HepG2 (cell line): ENCODE results near the gene TBCD. TPM values are rescaled to one million over a fixed set of nuclear protein-coding genes. Genes with fewer than 3 reads are reported as not detected.

Source experiments
- CBX1 ChIP-seq: IDR thresholded peaks from one replicate; pipeline ENCODE4 v1.6.1; 2016; ENCODE audit warnings: antibody characterized with exemption, low read depth
- CCAR2 ChIP-seq: fragments of 200-400 bp; formaldehyde crosslinking; optimal IDR thresholded peaks from 2 replicates; pipeline ENCODE3; 2018; ENCODE audit warnings: low read depth, mild to moderate bottlenecking, low read length, moderate library complexity
- CHCHD3 ChIP-seq: sonication (generic); formaldehyde crosslinking; IDR thresholded peaks from 2 replicates; pipeline ENCODE4 v1.8.0; 2022; ENCODE audit warnings: mild to moderate bottlenecking, missing genetic modification reagents, moderate library complexity
- DMAP1 ChIP-seq: IDR thresholded peaks from 2 replicates; pipeline ENCODE4 v1.6.1; 2016
- ERF ChIP-seq: IDR thresholded peaks from 2 replicates; pipeline ENCODE4 v1.6.1; 2018; ENCODE audit warnings: missing biosample characterization, missing genetic modification reagents
- HIVEP1 ChIP-seq: sonication (generic); formaldehyde crosslinking; IDR thresholded peaks from 2 replicates; pipeline ENCODE4 v1.4.0; 2020; ENCODE audit warnings: mild to moderate bottlenecking, missing genetic modification reagents
- MTF2 ChIP-seq: sonication (generic); formaldehyde crosslinking; IDR thresholded peaks from 2 replicates; pipeline ENCODE4 v1.5.0; 2020; ENCODE audit warnings: missing genetic modification reagents, borderline replicate concordance
- NFATC3 ChIP-seq: sonication (generic); formaldehyde crosslinking; IDR thresholded peaks from 2 replicates; pipeline ENCODE4 v1.5.1; 2020; ENCODE audit warnings: mild to moderate bottlenecking, missing genetic modification reagents
- NFE2L1 ChIP-seq: sonication (generic); formaldehyde crosslinking; IDR thresholded peaks from 2 replicates; pipeline ENCODE4 v1.4.0; 2020; ENCODE audit warnings: missing genetic modification reagents, mild to moderate bottlenecking, borderline replicate concordance
- NR1H2 ChIP-seq: sonication (generic); formaldehyde crosslinking; IDR thresholded peaks from 2 replicates; pipeline ENCODE4 v1.8.1; 2022; ENCODE audit warnings: low read depth, missing genetic modification reagents, borderline replicate concordance
- POLR2AphosphoS5 ChIP-seq: IDR thresholded peaks from 2 replicates; pipeline ENCODE4 v1.6.1; 2012; ENCODE audit warnings: low read depth, low read length
- SIN3A ChIP-seq: IDR thresholded peaks from 2 replicates; pipeline ENCODE4 v1.6.1; 2011; ENCODE audit warnings: low read depth, mild to moderate bottlenecking, control low read depth, low read length, borderline replicate concordance
- SMARCC2 ChIP-seq: fragments of 450-650 bp; IDR thresholded peaks from 2 replicates; pipeline ENCODE4 v1.6.1; 2017; ENCODE audit warnings: antibody characterized with exemption, mild to moderate bottlenecking
- SNAPC2 ChIP-seq: sonication (generic); formaldehyde crosslinking; IDR thresholded peaks from 2 replicates; pipeline ENCODE4 v1.8.1; 2022; ENCODE audit warnings: mild to moderate bottlenecking, missing genetic modification reagents
- STAG1 ChIP-seq: sonication (generic); formaldehyde crosslinking; IDR thresholded peaks from 2 replicates; pipeline ENCODE4 v1.4.0; 2020; ENCODE audit warnings: missing genetic modification reagents
- TOE1 ChIP-seq: sonication (generic); formaldehyde crosslinking; IDR thresholded peaks from 2 replicates; pipeline ENCODE4 v1.4.0; 2020; ENCODE audit warnings: mild to moderate bottlenecking, missing genetic modification reagents
- ZNF337 ChIP-seq: sonication (generic); formaldehyde crosslinking; IDR thresholded peaks from 2 replicates; pipeline ENCODE4 v1.5.1; 2020; ENCODE audit warnings: missing genetic modification reagents, low read depth, mild to moderate bottlenecking, borderline replicate concordance
- ZNF432 ChIP-seq: sonication (generic); formaldehyde crosslinking; IDR thresholded peaks from 2 replicates; pipeline ENCODE4 v1.5.0; 2020; ENCODE audit warnings: missing genetic modification reagents, mild to moderate bottlenecking, borderline replicate concordance
- ZNF598 ChIP-seq: sonication (generic); formaldehyde crosslinking; IDR thresholded peaks from 2 replicates; pipeline ENCODE4 v1.5.1; 2020; ENCODE audit warnings: mild to moderate bottlenecking, missing genetic modification reagents, borderline replicate concordance
- ZNF672 ChIP-seq: sonication (generic); formaldehyde crosslinking; IDR thresholded peaks from 2 replicates; pipeline ENCODE4 v1.8.1; 2022; ENCODE audit warnings: missing genetic modification reagents
- ZNF746 ChIP-seq: sonication (generic); formaldehyde crosslinking; IDR thresholded peaks from 2 replicates; pipeline ENCODE4 v1.8.0; 2022; ENCODE audit warnings: mild to moderate bottlenecking, missing genetic modification reagents
- ZNF883 ChIP-seq: sonication (generic); formaldehyde crosslinking; IDR thresholded peaks from 2 replicates; pipeline ENCODE4 v1.5.1; 2020; ENCODE audit warnings: mild to moderate bottlenecking, missing genetic modification reagents; ENCODE audit errors: not compliant biosample characterization
- polyA plus RNA-seq, 8 experiments: library from polyadenylated mRNA; depleted of rRNA in 3 of 8; stranded (reverse) in 7 of 8; unstranded in 1 of 8; fragments of >200 nt; fragmentation: Illumina TruSeq in 4 of 8; extraction: Trizol in 4 of 8; gene quantifications; 2 replicates each; pipeline versions ENCODE4 v1.2.1 to v1.2.3, GENCODE V29; 2011 to 2016; ENCODE audit warnings: low read depth in 4 of 8, missing spikeins in 1 of 8, mixed read lengths in 1 of 8; ENCODE audit not compliant: insufficient read depth in 1 of 8
- total RNA-seq, 5 experiments: library from RNA; depleted of rRNA; stranded (reverse); fragments of >200 nt; fragmentation: Illumina TruSeq; extraction: Trizol; gene quantifications; 2 replicates each; pipeline ENCODE4 v1.2.3, GENCODE V29; 2016; ENCODE audit warnings: low read depth in 1 of 5
- TF ChIP-seq, protein P1 (sequence below): sonication (generic); formaldehyde crosslinking; IDR thresholded peaks from 2 replicates; pipeline ENCODE4; 2020; ENCODE audit warnings: missing genetic modification reagents, mild to moderate bottlenecking, borderline replicate concordance
- TF ChIP-seq, protein P2 (sequence below): sonication (generic); formaldehyde crosslinking; IDR thresholded peaks from 2 replicates; pipeline ENCODE4 v1.5.0; 2020; ENCODE audit warnings: missing genetic modification reagents
- TF ChIP-seq, protein P3 (sequence below): sonication (generic); formaldehyde crosslinking; IDR thresholded peaks from 2 replicates; pipeline ENCODE4 v1.4.0; 2020; ENCODE audit warnings: missing genetic modification reagents

The TBCD gene
- total and polyA plus RNA-seq, 2 of the 13 experiments (the other 11 are each of a cell fraction or from before 2014, with no cell fraction given): 33.9 to 54.8 TPM

DNA sequence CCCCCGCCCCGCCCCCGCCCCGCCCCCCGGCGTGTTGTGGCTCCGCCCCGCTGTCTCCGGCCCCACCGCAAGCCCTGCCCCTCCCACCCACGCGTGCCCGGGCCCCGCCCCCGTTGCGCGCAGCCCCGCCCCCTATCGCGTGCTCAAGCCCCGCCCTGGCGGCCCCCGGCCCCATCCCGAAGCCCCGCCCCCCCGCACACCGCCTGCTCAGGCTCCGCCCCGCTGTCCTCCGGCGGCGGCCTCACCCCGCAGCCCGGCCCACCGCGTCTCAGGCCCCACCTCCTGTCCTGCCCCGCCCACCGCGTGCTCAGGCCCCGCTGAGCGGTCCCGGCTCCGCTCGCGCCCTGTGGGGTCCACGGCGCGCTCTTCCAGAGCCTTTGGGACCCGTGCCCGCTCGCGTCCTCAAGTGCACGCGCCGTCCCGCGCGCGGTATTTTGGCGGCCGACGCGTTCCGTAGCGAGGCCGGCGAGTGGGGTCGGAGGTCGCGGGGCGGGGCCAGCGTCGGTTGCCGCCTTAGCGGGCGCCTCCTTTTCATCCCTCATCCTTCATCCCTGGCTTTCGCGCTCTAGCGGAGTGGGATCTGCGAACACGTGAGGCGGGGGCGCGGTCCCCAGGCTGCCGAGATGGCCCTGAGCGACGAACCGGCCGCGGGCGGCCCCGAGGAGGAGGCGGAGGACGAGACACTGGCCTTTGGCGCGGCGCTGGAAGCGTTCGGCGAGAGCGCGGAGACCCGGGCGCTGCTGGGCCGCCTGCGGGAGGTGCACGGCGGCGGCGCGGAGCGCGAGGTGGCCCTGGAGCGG lies at the start of gene TBCD (continued):
- TF ChIP-seq POLR2AphosphoS5 (0 out of 2 replicates have a peak, but pooled peaks have one; percentile 48), STAG1 (peak; percentile 14; the same call in 1 of the 2 replicates), ZNF883 (CRISPR knock-in tag) (peak; percentile 99), DMAP1 (peak; percentile 78), HIVEP1 (CRISPR knock-in tag) (peak; percentile 52; the same call in 1 of the 2 replicates), ZNF598 (peak; percentile 92; the same call in 1 of the 2 replicates), TOE1 (CRISPR knock-in tag) (no peak), ZNF746 (CRISPR knock-in tag) (no peak; the same call in 1 of the 2 replicates), ZNF672 (CRISPR knock-in tag) (0 out of 2 replicates have a peak, but pooled peaks have one; percentile 91), ZNF432 (CRISPR knock-in tag) (no peak), NFE2L1 (0 out of 2 replicates have a peak, but pooled peaks have one; percentile 62), ZNF337 (CRISPR knock-in tag) (0 out of 2 replicates have a peak, but pooled peaks have one; percentile 31), CCAR2 (peak; percentile 36), CBX1 (peak; percentile 34), NFATC3 (no peak), CHCHD3 (no peak), SNAPC2 (peak; percentile 81; the same call in 1 of the 2 replicates), ERF (CRISPR knock-in tag) (peak; percentile 97), MTF2 (CRISPR knock-in tag) (peak; percentile 94; the same call in 1 of the 2 replicates), NR1H2 (CRISPR knock-in tag) (no peak), SMARCC2 (no peak), SIN3A (peak; percentile 63; the same call in 1 of the 2 replicates)
- TF ChIP-seq, protein P1, sequence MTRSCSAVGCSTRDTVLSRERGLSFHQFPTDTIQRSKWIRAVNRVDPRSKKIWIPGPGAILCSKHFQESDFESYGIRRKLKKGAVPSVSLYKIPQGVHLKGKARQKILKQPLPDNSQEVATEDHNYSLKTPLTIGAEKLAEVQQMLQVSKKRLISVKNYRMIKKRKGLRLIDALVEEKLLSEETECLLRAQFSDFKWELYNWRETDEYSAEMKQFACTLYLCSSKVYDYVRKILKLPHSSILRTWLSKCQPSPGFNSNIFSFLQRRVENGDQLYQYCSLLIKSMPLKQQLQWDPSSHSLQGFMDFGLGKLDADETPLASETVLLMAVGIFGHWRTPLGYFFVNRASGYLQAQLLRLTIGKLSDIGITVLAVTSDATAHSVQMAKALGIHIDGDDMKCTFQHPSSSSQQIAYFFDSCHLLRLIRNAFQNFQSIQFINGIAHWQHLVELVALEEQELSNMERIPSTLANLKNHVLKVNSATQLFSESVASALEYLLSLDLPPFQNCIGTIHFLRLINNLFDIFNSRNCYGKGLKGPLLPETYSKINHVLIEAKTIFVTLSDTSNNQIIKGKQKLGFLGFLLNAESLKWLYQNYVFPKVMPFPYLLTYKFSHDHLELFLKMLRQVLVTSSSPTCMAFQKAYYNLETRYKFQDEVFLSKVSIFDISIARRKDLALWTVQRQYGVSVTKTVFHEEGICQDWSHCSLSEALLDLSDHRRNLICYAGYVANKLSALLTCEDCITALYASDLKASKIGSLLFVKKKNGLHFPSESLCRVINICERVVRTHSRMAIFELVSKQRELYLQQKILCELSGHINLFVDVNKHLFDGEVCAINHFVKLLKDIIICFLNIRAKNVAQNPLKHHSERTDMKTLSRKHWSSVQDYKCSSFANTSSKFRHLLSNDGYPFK (CRISPR knock-in tag): peak; percentile 95
- TF ChIP-seq, protein P2, sequence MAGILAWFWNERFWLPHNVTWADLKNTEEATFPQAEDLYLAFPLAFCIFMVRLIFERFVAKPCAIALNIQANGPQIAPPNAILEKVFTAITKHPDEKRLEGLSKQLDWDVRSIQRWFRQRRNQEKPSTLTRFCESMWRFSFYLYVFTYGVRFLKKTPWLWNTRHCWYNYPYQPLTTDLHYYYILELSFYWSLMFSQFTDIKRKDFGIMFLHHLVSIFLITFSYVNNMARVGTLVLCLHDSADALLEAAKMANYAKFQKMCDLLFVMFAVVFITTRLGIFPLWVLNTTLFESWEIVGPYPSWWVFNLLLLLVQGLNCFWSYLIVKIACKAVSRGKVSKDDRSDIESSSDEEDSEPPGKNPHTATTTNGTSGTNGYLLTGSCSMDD: 0 out of 2 replicates have a peak, but pooled peaks have one; percentile 20
- TF ChIP-seq, protein P3, sequence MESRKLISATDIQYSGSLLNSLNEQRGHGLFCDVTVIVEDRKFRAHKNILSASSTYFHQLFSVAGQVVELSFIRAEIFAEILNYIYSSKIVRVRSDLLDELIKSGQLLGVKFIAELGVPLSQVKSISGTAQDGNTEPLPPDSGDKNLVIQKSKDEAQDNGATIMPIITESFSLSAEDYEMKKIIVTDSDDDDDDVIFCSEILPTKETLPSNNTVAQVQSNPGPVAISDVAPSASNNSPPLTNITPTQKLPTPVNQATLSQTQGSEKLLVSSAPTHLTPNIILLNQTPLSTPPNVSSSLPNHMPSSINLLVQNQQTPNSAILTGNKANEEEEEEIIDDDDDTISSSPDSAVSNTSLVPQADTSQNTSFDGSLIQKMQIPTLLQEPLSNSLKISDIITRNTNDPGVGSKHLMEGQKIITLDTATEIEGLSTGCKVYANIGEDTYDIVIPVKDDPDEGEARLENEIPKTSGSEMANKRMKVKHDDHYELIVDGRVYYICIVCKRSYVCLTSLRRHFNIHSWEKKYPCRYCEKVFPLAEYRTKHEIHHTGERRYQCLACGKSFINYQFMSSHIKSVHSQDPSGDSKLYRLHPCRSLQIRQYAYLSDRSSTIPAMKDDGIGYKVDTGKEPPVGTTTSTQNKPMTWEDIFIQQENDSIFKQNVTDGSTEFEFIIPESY (CRISPR knock-in tag): peak; percentile 70
